Spleen (tissue), 11 donors: ENCODE measurements around the gene BACH2. TPM values are rescaled to one million over a fixed set of nuclear protein-coding genes. Genes with fewer than 3 reads are reported as not detected.

Experiments used
- DNase-seq: peaks from one replicate; pipeline ENCODE4 v3.0.0-alpha.2; 2020
- H3K27ac ChIP-seq, 8 donors: fragments of 200-600 bp; sonication (generic) in 7 of 8; 1 replicate in 4 of 8; 2 replicates in 4 of 8; pipeline versions ENCODE4 v1.5.0 to v1.8.0; 2016 to 2021; ENCODE audit warnings: inconsistent platforms in 4 of 8, mild to moderate bottlenecking in 4 of 8, moderate library complexity in 1 of 8
- H3K27me3 ChIP-seq, 7 donors: fragments of 200-600 bp; sonication (generic) in 6 of 7; replicated peaks in 1 of 7; 1 replicate in 4 of 7; 2 replicates in 3 of 7; pipeline versions ENCODE4 v1.5.0 to v1.8.0; 2016 to 2021; ENCODE audit warnings: inconsistent platforms in 3 of 7, mild to moderate bottlenecking in 1 of 7
- H3K36me3 ChIP-seq, 6 donors: fragments of 200-600 bp; sonication (generic) in 5 of 6; 1 replicate in 4 of 6; 2 replicates in 2 of 6; pipeline versions ENCODE4 v1.5.0 to v1.8.0; 2016 to 2021; ENCODE audit warnings: inconsistent platforms in 2 of 6
- H3K4me1 ChIP-seq, 6 donors: fragments of 200-600 bp; sonication (generic) in 5 of 6; 1 replicate in 3 of 6; 2 replicates in 3 of 6; pipeline versions ENCODE4 v1.5.0 to v1.8.0; 2016 to 2021; ENCODE audit warnings: inconsistent platforms in 3 of 6
- H3K4me3 ChIP-seq, 8 donors: fragments of 200-600 bp; sonication (generic) in 7 of 8; 1 replicate in 4 of 8; 2 replicates in 4 of 8; pipeline versions ENCODE4 v1.5.0 to v1.8.0; 2016 to 2021; ENCODE audit warnings: inconsistent platforms in 4 of 8, mild to moderate bottlenecking in 4 of 8, moderate library complexity in 2 of 8
- H3K9me3 ChIP-seq, 8 donors: fragments of 200-600 bp; sonication (generic) in 7 of 8; 1 replicate in 4 of 8; 2 replicates in 4 of 8; pipeline versions ENCODE4 v1.5.0 to v1.8.0; 2016 to 2021; ENCODE audit warnings: inconsistent platforms in 4 of 8
- CTCF ChIP-seq, 11 experiments: fragments of 200-600 bp in 7 of 11; fragments of 450-650 bp in 4 of 11; sonication (generic) in 4 of 11; IDR thresholded peaks in 8 of 11; conservative IDR thresholded peaks in 3 of 11; 1 replicate in 7 of 11; 2 replicates in 4 of 11; pipeline versions ENCODE4 v1.4.0 to v1.8.0; 2016 to 2021; ENCODE audit warnings: antibody characterized with exemption in 11 of 11, inconsistent platforms in 4 of 11, mild to moderate bottlenecking in 1 of 11
- POLR2A ChIP-seq, 3 donors: fragments of 450-650 bp; IDR thresholded peaks; one replicate each; pipeline ENCODE4 v1.5.1; 2017; ENCODE audit warnings: antibody characterized with exemption in 3 of 3, mild to moderate bottlenecking in 1 of 3
- POLR2AphosphoS5 ChIP-seq, 3 donors: sonication (generic); formaldehyde crosslinking; IDR thresholded peaks; one replicate each; pipeline ENCODE4 v1.5.1; 2017; ENCODE audit warnings: antibody characterized with exemption in 3 of 3
- WGBS, 5 donors: extraction: QIAGEN DNeasy Blood & Tissue Kit in 3 of 5; methylation state at CpG; one replicate each; pipeline versions ENCODE4 v1.1.5 to v1.1.7; 2013 to 2018; 5-methylcytosine and 5-hydroxymethylcytosine counted together
- intact Hi-C: fragments of 100-400 bp; cut with DNase I; formaldehyde crosslinking; loops from one replicate; pipeline ENCODE4 v1.15.0; 2023; ENCODE audit warnings: low total_unique reads
- polyA plus RNA-seq, 3 donors: library from polyadenylated mRNA; stranded (reverse); fragments of 200-250 nt; gene quantifications; one replicate each; pipeline ENCODE4 v1.2.1, GENCODE V29; 2013
- total RNA-seq, 7 donors: library from RNA; depleted of rRNA in 3 of 7; stranded (reverse); fragments of >200 nt in 3 of 7; fragmentation: NEBNext Ultra II Directional in 4 of 7; extraction: Animal tissue kit (Norgen Biotek cat#: 25700) in 4 of 7; gene quantifications; one replicate each; pipeline versions ENCODE4 v1.1.0 to v1.2.1, GENCODE V29; 2016 to 2021
- donor health status: healthy with polysubstance abuse.
- donor health status: DM: no; HTN: no; CAD: no; lungs with moderate emphysema.
- donor health status: DM: no; HTN: no; CAD: no.
- donor health status: Bipolar disorder and iron deficiency.
- donor health status: healthy.
- donor health status: DM: no; HTN: no; CAD: no.
- donor health status: DM: yes; HTN: yes; CAD: no.

The BACH2 gene
- total and polyA plus RNA-seq, 10 donors: 3.0 to 53.8 (median 32.3) TPM

- TF ChIP-seq POLR2A (IDR thresholded peaks at IDR 0.05): no peak
- no peak for TF ChIP-seq CTCF (IDR thresholded peaks at IDR 0.05 in 8 of 11, conservative IDR thresholded peaks at IDR 0.05 in 3 of 11)
- TF ChIP-seq POLR2AphosphoS5 (IDR thresholded peaks at IDR 0.05): no peak
- peak overlapping the region in 7 of 8 donors; percentile 10 to 70 (median 64) for H3K27ac ChIP-seq
- peaks cover 5 to 97% (median 52%) of the 10 kb centered on the region in 6 donors for H3K4me1 ChIP-seq
- H3K36me3 ChIP-seq: no peaks in the 10 kb centered on the region
- no peak for DNase-seq
- no peaks in the 10 kb centered on the region for H3K27me3 ChIP-seq
- WGBS, 5 donors: 87 to 96% (median 93%) methylated on average over 4 of the region's 4 CpGs
- intact Hi-C loops: no loop called here
- no peaks in the 10 kb centered on the region for H3K9me3 ChIP-seq
- no peak overlapping the region for H3K4me3 ChIP-seq
These were observed 106.5 kb downstream of the BACH2 start for GRCh38 chr6:90190131-90190530.

GRCh38 chr6:90187437-90188121 lies 109.1 kb downstream of the BACH2 start:
- no peak for DNase-seq
- Histone ChIP-seq H3K4me1 (peaks cover 12 to 97% (median 59%) of the 10 kb centered on the region in 6 donors), H3K36me3 (no peaks in the 10 kb centered on the region), H3K27ac (peak overlapping the region; percentile 21 to 78 (median 65)), H3K27me3 (no peaks in the 10 kb centered on the region), H3K4me3 (peak overlapping the region in 1 of 8 donors; percentile 33), H3K9me3 (no peaks in the 10 kb centered on the region)
- intact Hi-C loops: no loop called here
- 29 to 39% (median 34%) methylated on average over 6 to 8 of the region's 8 CpGs for WGBS, 5 donors
- TF ChIP-seq CTCF (IDR thresholded peaks at IDR 0.05 in 8 of 11, conservative IDR thresholded peaks at IDR 0.05 in 3 of 11) (no peak), POLR2A (IDR thresholded peaks at IDR 0.05) (no peak), POLR2AphosphoS5 (IDR thresholded peaks at IDR 0.05) (no peak)

GRCh38 chr6:90186637-90187371 lies 109.8 kb downstream of the BACH2 start:
- WGBS, 5 donors: 26 to 38% (median 34%) methylated on average over 8 of the region's 8 CpGs

More at GRCh38 chr6:90186637-90187371, 109.8 kb downstream of the BACH2 start:
- peaks cover 12 to 96% (median 59%) of the 10 kb centered on the region in 6 donors for H3K4me1 ChIP-seq
- no peaks in the 10 kb centered on the region for H3K36me3 ChIP-seq
- H3K27me3 ChIP-seq: no peaks in the 10 kb centered on the region
- no peak for DNase-seq
- no peaks in the 10 kb centered on the region for H3K9me3 ChIP-seq
- H3K4me3 ChIP-seq: peak overlapping the region in 1 of 8 donors; percentile 33
- peak overlapping the region; percentile 21 to 78 (median 65) for H3K27ac ChIP-seq
- intact Hi-C loops: no loop called here
- TF ChIP-seq POLR2AphosphoS5 (IDR thresholded peaks at IDR 0.05) (no peak), CTCF (IDR thresholded peaks at IDR 0.05 in 8 of 11, conservative IDR thresholded peaks at IDR 0.05 in 3 of 11) (no peak), POLR2A (IDR thresholded peaks at IDR 0.05) (no peak)
